ENCODE measurements around the gene ALDH1B1.
A peak's percentile ranks its signal among the peaks of the same experiment; 100 is the strongest.
"Not testable (repeated sequence)": the region's sequence is repeated elsewhere in the genome, so short reads cannot be mapped to it uniquely, and the experiment has no call there.

Gene ALDH1B1

GRCh38 chr9:38362852-38363588 lies 29.5 kb upstream of the ALDH1B1 start:
- peak; percentile 51 for DNase-seq

- DNase-seq, result no peak
Measured at GRCh38 chr9:38363589-38363925, 28.9 kb upstream of the ALDH1B1 start.

- DNase-seq, result no peak
Measured at GRCh38 chr9:38367898-38368297, 24.6 kb upstream of the ALDH1B1 start.

- no peak for DNase-seq
Measured at GRCh38 chr9:38368731-38369130, 23.8 kb upstream of the ALDH1B1 start.

GRCh38 chr9:38370176-38370575 lies 22.3 kb upstream of the ALDH1B1 start:
- no peak for DNase-seq

- DNase-seq, result peak; percentile 1
Measured at GRCh38 chr9:38371495-38371894, 21.0 kb upstream of the ALDH1B1 start.

GRCh38 chr9:38372762-38373619 lies 19.5 kb upstream of the ALDH1B1 start:
- DNase-seq, result no peak

GRCh38 chr9:38373679-38374078 lies 18.8 kb upstream of the ALDH1B1 start:
- DNase-seq, result no peak

- no peak for DNase-seq
Measured at GRCh38 chr9:38374847-38375571, 17.5 kb upstream of the ALDH1B1 start.

- no peak for DNase-seq
Measured at GRCh38 chr9:38375572-38375963, 16.9 kb upstream of the ALDH1B1 start.

- DNase-seq, result no peak
Measured at GRCh38 chr9:38376021-38376670, 16.4 kb upstream of the ALDH1B1 start.

GRCh38 chr9:38377336-38378083 lies 15.0 kb upstream of the ALDH1B1 start:
- DNase-seq, result not testable (repeated sequence)

- DNase-seq, result no peak
Measured at GRCh38 chr9:38380230-38380871, 12.2 kb upstream of the ALDH1B1 start.

- DNase-seq, result no peak
Measured at GRCh38 chr9:38380872-38381534, 11.5 kb upstream of the ALDH1B1 start.

GRCh38 chr9:38382141-38382540 lies 10.4 kb upstream of the ALDH1B1 start:
- DNase-seq, result no peak

GRCh38 chr9:38384990-38385848 lies 7.3 kb upstream of the ALDH1B1 start:
- no peak for DNase-seq

- DNase-seq, result no peak
Measured at GRCh38 chr9:38385896-38386295, 6.6 kb upstream of the ALDH1B1 start.

GRCh38 chr9:38386319-38386895 lies 6.1 kb upstream of the ALDH1B1 start:
- no peak for DNase-seq

- DNase-seq, result no peak
Measured at GRCh38 chr9:38387066-38387465, 5.4 kb upstream of the ALDH1B1 start.

- DNase-seq, result no peak
Measured at GRCh38 chr9:38387751-38388150, 4.8 kb upstream of the ALDH1B1 start.
